IPS-18a (cell line): ENCODE measurements around the gene GGN.

Source experiments
- H3K27ac ChIP-seq: one replicate; pipeline ENCODE4 v1.5.1; 2013; ENCODE audit warnings: low read length
- H3K27me3 ChIP-seq: one replicate; pipeline ENCODE4 v1.6.1; 2013; ENCODE audit warnings: mild to moderate bottlenecking, low read length; ENCODE audit not compliant: control insufficient read depth, insufficient read depth
- H3K36me3 ChIP-seq: one replicate; pipeline ENCODE4 v1.6.1; 2013; ENCODE audit warnings: low read depth, low read length; ENCODE audit not compliant: control insufficient read depth
- H3K4me1 ChIP-seq: one replicate; pipeline ENCODE4 v1.6.1; 2013; ENCODE audit warnings: low read depth, low read length; ENCODE audit not compliant: control insufficient read depth
- H3K4me3 ChIP-seq: one replicate; pipeline ENCODE4 v1.5.1; 2013; ENCODE audit warnings: low read length
- H3K9ac ChIP-seq: one replicate; pipeline ENCODE4 v1.6.1; 2013; ENCODE audit warnings: mild to moderate bottlenecking, low read length, moderate library complexity
- H3K9me3 ChIP-seq: one replicate; pipeline ENCODE4 v1.6.1; 2013; ENCODE audit warnings: low read depth, low read length; ENCODE audit not compliant: control insufficient read depth

GGN gene

GRCh38 chr19:38384209-38385027 lies 3.4 kb downstream of the GGN start:
- H3K4me1 ChIP-seq: no peaks in the 10 kb centered on the region
- H3K27me3 ChIP-seq: no peaks in the 10 kb centered on the region
- H3K9ac ChIP-seq: no peak overlapping the region
- H3K36me3 ChIP-seq: peaks cover 35% of the 10 kb centered on the region
- no peaks in the 10 kb centered on the region for H3K9me3 ChIP-seq
- H3K4me3 ChIP-seq: no peak overlapping the region
- H3K27ac ChIP-seq: no peak overlapping the region

GRCh38 chr19:38383743-38384142 lies 4.1 kb downstream of the GGN start:
- no peaks in the 10 kb centered on the region for H3K4me1 ChIP-seq
- H3K9ac ChIP-seq: no peak overlapping the region
- H3K4me3 ChIP-seq: no peak overlapping the region
- peaks cover 41% of the 10 kb centered on the region for H3K36me3 ChIP-seq
- no peak overlapping the region for H3K27ac ChIP-seq
- no peaks in the 10 kb centered on the region for H3K9me3 ChIP-seq
- H3K27me3 ChIP-seq: no peaks in the 10 kb centered on the region

- Histone ChIP-seq H3K4me1 (no peaks in the 10 kb centered on the region), H3K9me3 (no peaks in the 10 kb centered on the region), H3K36me3 (peaks cover 42% of the 10 kb centered on the region), H3K9ac (no peak overlapping the region), H3K4me3 (no peak overlapping the region), H3K27me3 (no peaks in the 10 kb centered on the region), H3K27ac (no peak overlapping the region)
Observed at GRCh38 chr19:38383184-38383583, 4.7 kb downstream of the GGN start.

GRCh38 chr19:38381138-38381537 lies 6.7 kb downstream of the GGN start:
- H3K9ac ChIP-seq: no peak overlapping the region
- no peaks in the 10 kb centered on the region for H3K27me3 ChIP-seq
- peaks cover 46% of the 10 kb centered on the region for H3K36me3 ChIP-seq
- no peaks in the 10 kb centered on the region for H3K9me3 ChIP-seq
- no peak overlapping the region for H3K4me3 ChIP-seq
- no peaks in the 10 kb centered on the region for H3K4me1 ChIP-seq
- no peak overlapping the region for H3K27ac ChIP-seq

- Histone ChIP-seq H3K27ac (no peak overlapping the region), H3K4me1 (peaks cover 4% of the 10 kb centered on the region), H3K4me3 (no peak overlapping the region), H3K27me3 (no peaks in the 10 kb centered on the region), H3K36me3 (peaks cover 44% of the 10 kb centered on the region), H3K9me3 (no peaks in the 10 kb centered on the region), H3K9ac (no peak overlapping the region)
Observed at GRCh38 chr19:38378866-38379265, 9.0 kb downstream of the GGN start.

- Histone ChIP-seq H3K9me3 (no peaks in the 10 kb centered on the region), H3K27me3 (no peaks in the 10 kb centered on the region), H3K27ac (no peak overlapping the region), H3K9ac (no peak overlapping the region), H3K36me3 (peaks cover 27% of the 10 kb centered on the region), H3K4me1 (peaks cover 4% of the 10 kb centered on the region), H3K4me3 (no peak overlapping the region)
Observed at GRCh38 chr19:38377052-38377451, 10.8 kb downstream of the GGN start.

GRCh38 chr19:38376576-38376975 lies 11.3 kb downstream of the GGN start:
- Histone ChIP-seq H3K27me3 (no peaks in the 10 kb centered on the region), H3K27ac (no peak overlapping the region), H3K9me3 (no peaks in the 10 kb centered on the region), H3K4me1 (peaks cover 4% of the 10 kb centered on the region), H3K4me3 (no peak overlapping the region), H3K9ac (no peak overlapping the region), H3K36me3 (peaks cover 22% of the 10 kb centered on the region)

- Histone ChIP-seq H3K27ac (no peak overlapping the region), H3K4me3 (peak overlapping the region; percentile 88), H3K4me1 (peaks cover 4% of the 10 kb centered on the region), H3K36me3 (peaks cover 14% of the 10 kb centered on the region), H3K9ac (peak overlapping the region; percentile 93), H3K27me3 (no peaks in the 10 kb centered on the region), H3K9me3 (no peaks in the 10 kb centered on the region)
Observed at GRCh38 chr19:38375748-38376147, 12.1 kb downstream of the GGN start.

GRCh38 chr19:38375098-38375493 lies 12.7 kb downstream of the GGN start:
- Histone ChIP-seq H3K4me1 (peaks cover 4% of the 10 kb centered on the region), H3K36me3 (peaks cover 12% of the 10 kb centered on the region), H3K27me3 (no peaks in the 10 kb centered on the region), H3K27ac (peak overlapping the region; percentile 69), H3K9me3 (no peaks in the 10 kb centered on the region), H3K9ac (peak overlapping the region; percentile 93), H3K4me3 (peak overlapping the region; percentile 88)

- H3K4me1 ChIP-seq: peaks cover 4% of the 10 kb centered on the region
- H3K27me3 ChIP-seq: no peaks in the 10 kb centered on the region
- H3K9me3 ChIP-seq: no peaks in the 10 kb centered on the region
- peaks cover 12% of the 10 kb centered on the region for H3K36me3 ChIP-seq
- peak within 1 kb of the TSS; percentile 88 for H3K4me3 ChIP-seq
- peak within 1 kb of the TSS; percentile 93 for H3K9ac ChIP-seq
- H3K27ac ChIP-seq: peak within 1 kb of the TSS; percentile 76
Observed at GRCh38 chr19:38374332-38375097, 13.3 kb downstream of the GGN start, which contains the start of gene PSMD8. PSMD8 (plus strand) TSS chr19:38374571; CDS start chr19:38374602, 31 bp downstream.

- Histone ChIP-seq H3K27me3 (no peaks in the 10 kb centered on the region), H3K36me3 (peaks cover 6% of the 10 kb centered on the region), H3K4me1 (peaks cover 4% of the 10 kb centered on the region), H3K27ac (peak overlapping the region; percentile 76), H3K4me3 (peak overlapping the region; percentile 88), H3K9ac (peak overlapping the region; percentile 49), H3K9me3 (no peaks in the 10 kb centered on the region)
Observed at GRCh38 chr19:38373907-38374331, 13.9 kb downstream of the GGN start.
